Uterus (tissue), 4 donors: ENCODE data around the gene THRB. TPM values are rescaled to one million over a fixed set of nuclear protein-coding genes. Genes with fewer than 3 reads are reported as not detected.

Source experiments
- DNase-seq, 2 donors: peaks; one replicate each; pipeline ENCODE4 v3.0.0-alpha.2; 2019 to 2020
- H3K27ac ChIP-seq, 2 donors: fragments of 200-600 bp; sonication (generic); 1 replicate in 1 of 2; 2 replicates in 1 of 2; pipeline ENCODE4 v1.5.1; 2016 to 2018
- H3K27me3 ChIP-seq, 2 donors: fragments of 200-600 bp; sonication (generic); one replicate each; pipeline ENCODE4 v1.5.1; 2018 to 2019; ENCODE audit warnings: control low read depth in 1 of 2
- H3K36me3 ChIP-seq, 2 donors: fragments of 200-600 bp; sonication (generic); one replicate each; pipeline ENCODE4 v1.5.1; 2019; ENCODE audit warnings: control low read depth in 1 of 2
- H3K4me1 ChIP-seq, 2 donors: fragments of 200-600 bp; sonication (generic); one replicate each; pipeline ENCODE4 v1.5.1; 2018 to 2019; ENCODE audit warnings: control low read depth in 1 of 2
- H3K4me3 ChIP-seq, 2 donors: fragments of 200-600 bp; sonication (generic); 1 replicate in 1 of 2; 2 replicates in 1 of 2; pipeline ENCODE4 v1.5.1; 2018 to 2019; ENCODE audit warnings: mild to moderate bottlenecking in 1 of 2
- H3K9me3 ChIP-seq, 2 donors: fragments of 200-600 bp; sonication (generic); one replicate each; pipeline ENCODE4 v1.5.1; 2019; ENCODE audit warnings: control low read depth in 1 of 2
- POLR2A ChIP-seq, 2 donors: fragments of 450-650 bp; IDR thresholded peaks; one replicate each; pipeline ENCODE4 v1.6.1; 2016; ENCODE audit warnings: antibody characterized with exemption in 2 of 2, mild to moderate bottlenecking in 1 of 2, moderate library complexity in 1 of 2
- intact Hi-C: fragments of 100-400 bp; cut with DNase I; formaldehyde crosslinking; loops from one replicate; pipeline ENCODE4 v1.15.1; 2023; ENCODE audit warnings: low total_unique reads
- total RNA-seq, 4 donors: library from RNA; depleted of rRNA in 3 of 4; stranded (reverse); fragments of >200 nt in 3 of 4; gene quantifications; one replicate each; pipeline versions ENCODE4 v1.1.0 to v1.2.4, GENCODE V29; 2014 to 2023
- TF ChIP-seq, protein P1 (sequence below), 4 experiments: fragments of 200-600 bp in 2 of 4; fragments of 450-650 bp in 2 of 4; sonication (generic) in 2 of 4; IDR thresholded peaks; one replicate each; pipeline ENCODE4 v1.5.1; 2016 to 2019; ENCODE audit warnings: antibody characterized with exemption in 4 of 4, mild to moderate bottlenecking in 2 of 4, moderate library complexity in 1 of 4
- donor health status: DM: yes; HTN: yes; CAD: no.

THRB gene
- total RNA-seq, 4 donors from 2014 or later: 4.6 to 38.2 (median 17.3) TPM

DNA sequence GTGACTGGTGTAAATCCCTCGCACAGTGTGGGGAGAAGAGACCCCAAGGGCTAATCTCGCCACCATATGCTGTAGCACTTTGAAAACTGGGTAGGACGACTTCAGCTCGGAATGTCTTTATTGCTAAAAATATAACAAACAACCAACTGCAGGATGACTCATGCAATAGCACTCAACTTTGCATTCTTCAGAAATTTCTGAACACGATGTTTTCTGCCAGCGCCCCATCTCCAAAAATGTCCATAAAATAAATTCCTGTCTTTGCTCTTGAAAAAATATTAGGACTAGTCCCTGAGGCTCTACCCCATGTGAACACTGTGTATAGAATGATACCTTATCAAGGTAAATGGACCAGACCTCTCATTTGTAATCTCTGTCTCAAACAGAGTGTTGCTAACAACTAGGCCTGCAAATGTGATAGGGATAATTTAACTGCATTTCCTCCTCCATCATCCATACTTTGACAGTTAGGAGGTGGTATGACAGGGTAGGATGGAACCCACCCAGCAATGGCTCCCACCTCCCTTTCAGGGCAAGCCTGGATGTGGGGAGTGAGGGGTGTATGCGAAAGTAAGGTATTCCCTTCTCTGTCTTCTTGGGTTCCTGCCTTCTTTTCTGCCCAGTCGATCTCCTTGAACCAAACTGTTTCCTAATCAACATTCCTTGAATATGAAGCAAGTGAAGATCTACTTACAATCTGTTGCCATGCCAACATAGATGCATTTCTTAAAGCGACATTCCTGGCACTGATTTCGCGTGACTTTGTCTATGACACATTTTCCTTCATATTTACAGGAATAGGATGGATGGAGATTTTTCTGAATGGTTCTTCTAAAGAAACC lies 348.4 kb downstream of the THRB start:
- intact Hi-C loops: no loop called here
- Histone ChIP-seq H3K4me3 (no peak overlapping the region), H3K27ac (peak overlapping the region; percentile 68 to 84), H3K9me3 (no peaks in the 10 kb centered on the region), H3K36me3 (no peaks in the 10 kb centered on the region), H3K4me1 (no peaks in the 10 kb centered on the region), H3K27me3 (no peaks in the 10 kb centered on the region)
- no peak for DNase-seq
- no peak for TF ChIP-seq POLR2A (IDR thresholded peaks at IDR 0.05)
- TF ChIP-seq, protein P1, sequence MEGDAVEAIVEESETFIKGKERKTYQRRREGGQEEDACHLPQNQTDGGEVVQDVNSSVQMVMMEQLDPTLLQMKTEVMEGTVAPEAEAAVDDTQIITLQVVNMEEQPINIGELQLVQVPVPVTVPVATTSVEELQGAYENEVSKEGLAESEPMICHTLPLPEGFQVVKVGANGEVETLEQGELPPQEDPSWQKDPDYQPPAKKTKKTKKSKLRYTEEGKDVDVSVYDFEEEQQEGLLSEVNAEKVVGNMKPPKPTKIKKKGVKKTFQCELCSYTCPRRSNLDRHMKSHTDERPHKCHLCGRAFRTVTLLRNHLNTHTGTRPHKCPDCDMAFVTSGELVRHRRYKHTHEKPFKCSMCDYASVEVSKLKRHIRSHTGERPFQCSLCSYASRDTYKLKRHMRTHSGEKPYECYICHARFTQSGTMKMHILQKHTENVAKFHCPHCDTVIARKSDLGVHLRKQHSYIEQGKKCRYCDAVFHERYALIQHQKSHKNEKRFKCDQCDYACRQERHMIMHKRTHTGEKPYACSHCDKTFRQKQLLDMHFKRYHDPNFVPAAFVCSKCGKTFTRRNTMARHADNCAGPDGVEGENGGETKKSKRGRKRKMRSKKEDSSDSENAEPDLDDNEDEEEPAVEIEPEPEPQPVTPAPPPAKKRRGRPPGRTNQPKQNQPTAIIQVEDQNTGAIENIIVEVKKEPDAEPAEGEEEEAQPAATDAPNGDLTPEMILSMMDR (IDR thresholded peaks at IDR 0.05): no peak

DNA sequence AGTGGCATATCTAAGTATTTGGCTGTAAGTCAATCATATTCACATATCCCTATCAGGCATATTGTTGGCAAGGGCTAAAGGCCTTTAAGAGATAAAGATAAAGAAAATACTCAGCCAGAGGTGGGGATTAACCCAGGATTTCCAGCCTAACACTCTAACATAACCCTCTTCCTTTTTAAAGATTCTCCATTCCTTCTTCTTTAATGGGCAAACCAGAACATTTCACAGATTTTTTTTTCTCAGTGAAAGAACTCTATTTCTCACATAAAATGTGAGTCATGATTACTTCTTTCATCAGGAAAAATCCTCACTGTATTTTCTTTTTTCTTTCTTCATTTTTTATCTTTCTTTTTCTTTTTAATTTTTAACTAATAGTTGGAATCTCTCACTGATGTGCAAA lies 349.2 kb downstream of the THRB start:
- Histone ChIP-seq H3K27me3 (no peaks in the 10 kb centered on the region), H3K36me3 (no peaks in the 10 kb centered on the region), H3K4me3 (no peak overlapping the region), H3K9me3 (no peaks in the 10 kb centered on the region), H3K4me1 (no peaks in the 10 kb centered on the region), H3K27ac (peak overlapping the region; percentile 68 to 84)
- no peak for TF ChIP-seq POLR2A (IDR thresholded peaks at IDR 0.05)
- TF ChIP-seq, protein P1 (IDR thresholded peaks at IDR 0.05): no peak
- no peak for DNase-seq
- intact Hi-C loops: no loop called here

DNA sequence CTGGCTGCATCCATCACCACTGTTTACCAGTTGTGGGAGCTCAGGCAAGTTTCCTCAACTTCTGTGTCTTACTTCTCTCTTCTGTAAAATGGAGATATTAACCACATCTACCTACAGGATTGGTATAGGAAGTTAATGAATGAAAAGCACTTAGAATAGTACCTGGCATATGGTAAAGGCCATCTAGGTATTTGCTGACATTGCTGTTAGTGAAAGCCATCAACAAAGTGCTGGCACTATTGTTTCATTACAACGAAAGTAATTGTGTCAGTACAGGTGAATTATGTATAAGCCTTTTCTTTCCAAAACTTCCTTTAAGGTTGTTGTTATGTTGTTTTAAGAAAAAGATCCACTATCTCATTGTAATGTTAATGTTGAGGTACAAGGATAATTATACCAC lies 352.5 kb downstream of the THRB start:
- no peak overlapping the region for H3K4me3 ChIP-seq
- peak overlapping the region in 1 of 2 donors; percentile 43 for H3K27ac ChIP-seq
- H3K9me3 ChIP-seq: no peaks in the 10 kb centered on the region
- H3K27me3 ChIP-seq: no peaks in the 10 kb centered on the region
- H3K4me1 ChIP-seq: peaks cover 0 to 5% of the 10 kb centered on the region in 2 donors
- no peak for TF ChIP-seq POLR2A (IDR thresholded peaks at IDR 0.05)
- TF ChIP-seq, protein P1 (IDR thresholded peaks at IDR 0.05): no peak
- intact Hi-C loops: no loop called here
- no peaks in the 10 kb centered on the region for H3K36me3 ChIP-seq
- DNase-seq: no peak

DNA sequence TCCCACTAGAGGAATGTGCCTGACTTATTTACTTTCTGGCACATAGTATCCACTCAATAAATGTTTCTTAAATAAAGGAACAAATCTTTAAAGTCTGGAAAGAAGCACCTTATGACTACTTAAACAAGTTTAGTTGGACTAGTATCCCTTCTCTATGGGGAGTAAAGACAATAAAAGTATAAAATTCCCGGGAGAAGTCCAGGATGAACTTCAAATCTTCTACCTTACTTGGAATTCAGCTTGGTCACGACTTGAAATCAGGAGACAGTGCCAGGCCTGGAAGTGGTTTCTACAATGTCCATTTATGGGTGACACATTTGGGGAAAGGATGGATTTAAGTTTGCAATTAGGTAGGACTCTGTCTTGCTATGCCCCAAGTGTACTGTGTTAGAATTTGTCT lies 353.1 kb downstream of the THRB start:
- Histone ChIP-seq H3K4me1 (peaks cover 0 to 5% of the 10 kb centered on the region in 2 donors), H3K27me3 (no peaks in the 10 kb centered on the region), H3K27ac (peak overlapping the region in 1 of 2 donors; percentile 43), H3K36me3 (no peaks in the 10 kb centered on the region), H3K4me3 (no peak overlapping the region), H3K9me3 (no peaks in the 10 kb centered on the region)
- no peak for DNase-seq
- no peak for TF ChIP-seq POLR2A (IDR thresholded peaks at IDR 0.05)
- TF ChIP-seq, protein P1 (IDR thresholded peaks at IDR 0.05): no peak
- intact Hi-C loops: no loop called here
